CD4-positive, alpha-beta T cell (primary cell): ENCODE results near the gene LRIG3. TPM values are rescaled to one million over a fixed set of nuclear protein-coding genes. Genes with fewer than 3 reads are reported as not detected.

ENCODE experiments used
- ATAC-seq: fragments of 200-7000 bp; cut with Tn5 transposase; one replicate; pipeline ENCODE4 v1.10.0; 2022; ENCODE audit warnings: mild to moderate bottlenecking; ENCODE audit not compliant: poor library complexity
- CTCF ChIA-PET: fragments of 350-600 bp; sonication (Branson Sonifier 250); formaldehyde crosslinking; loops from one replicate; lab custom pipeline; 2021; ENCODE audit warnings: antibody characterized with exemption, inconsistent platforms; lab: Charles Lee
- POLR2A ChIA-PET: fragments of 350-600 bp; sonication (Branson Sonifier 250); formaldehyde crosslinking; loops from one replicate; lab custom pipeline; 2021; ENCODE audit warnings: antibody characterized with exemption, inconsistent platforms; lab: Charles Lee
- DNase-seq, 14 experiments: peaks; one replicate each; pipeline ENCODE4 v3.0.0-alpha.2; 2013 to 2020; ENCODE audit warnings: mixed read lengths in 2 of 14
- H3K27ac ChIP-seq, 2 donors: one replicate each; pipeline versions ENCODE4 v1.5.1 to v1.7.0; 2013; ENCODE audit warnings: low read length in 2 of 2, low read depth in 1 of 2, mild to moderate bottlenecking in 1 of 2
- H3K27me3 ChIP-seq, 2 experiments: 1 replicate in 1 of 2; 2 replicates in 1 of 2; pipeline versions ENCODE4 v1.6.1 to v1.7.0; 2013; ENCODE audit warnings: low read length in 2 of 2, control low read depth in 1 of 2, mild to moderate bottlenecking in 1 of 2, moderate library complexity in 1 of 2; ENCODE audit not compliant: insufficient read depth in 2 of 2, control insufficient read depth in 1 of 2
- H3K36me3 ChIP-seq: one replicate; pipeline ENCODE4 v1.6.1; 2013; ENCODE audit warnings: low read length, control low read depth; ENCODE audit not compliant: insufficient read depth
- H3K4me1 ChIP-seq: one replicate; pipeline ENCODE4 v1.6.1; 2013; ENCODE audit warnings: low read length, control low read depth; ENCODE audit not compliant: insufficient read depth
- H3K4me3 ChIP-seq: one replicate; pipeline ENCODE4 v1.5.1; 2013; ENCODE audit warnings: mild to moderate bottlenecking, low read length, moderate library complexity
- H3K9me3 ChIP-seq, 2 experiments: 1 replicate in 1 of 2; 2 replicates in 1 of 2; pipeline versions ENCODE4 v1.6.1 to v1.7.0; 2013; ENCODE audit warnings: low read length in 2 of 2, mild to moderate bottlenecking in 2 of 2, control low read depth in 1 of 2, moderate library complexity in 1 of 2; ENCODE audit not compliant: control insufficient read depth in 1 of 2, insufficient read depth in 1 of 2
- H3K27ac Mint-ChIP-seq: one replicate; pipeline ENCODE4 v1.8.0; 2020; ENCODE audit warnings: mixed read lengths
- H3K27me3 Mint-ChIP-seq: one replicate; pipeline ENCODE4 v1.8.0; 2021; ENCODE audit warnings: mixed read lengths
- H3K36me3 Mint-ChIP-seq: one replicate; pipeline ENCODE4 v1.8.0; 2021; ENCODE audit warnings: low read depth, mixed read lengths
- H3K4me1 Mint-ChIP-seq: one replicate; pipeline ENCODE4 v1.8.0; 2021; ENCODE audit warnings: low read depth, mixed read lengths
- H3K4me3 Mint-ChIP-seq: one replicate; pipeline ENCODE4 v1.8.0; 2020; ENCODE audit warnings: mild to moderate bottlenecking, mixed read lengths
- H3K9me3 Mint-ChIP-seq: one replicate; pipeline ENCODE4 v1.8.0; 2020; ENCODE audit warnings: mixed read lengths
- CTCF ChIP-seq: fragments of 200-600 bp; IDR thresholded peaks from one replicate; pipeline ENCODE4 v1.8.0; 2022; ENCODE audit warnings: antibody characterized with exemption, mild to moderate bottlenecking
- intact Hi-C, 2 experiments: fragments of 100-400 bp; cut with DNase I in 1 of 2; cut with micrococcal nuclease in 1 of 2; formaldehyde crosslinking; loops; one replicate each; pipeline versions ENCODE4 v1.15.1 to v1.9.0; 2023 to 2025; cut with DNase I, micrococcal nuclease
- total RNA-seq, 174 experiments: library from RNA in 2 of 174; stranded (reverse) in 2 of 174; gene quantifications; one replicate each; pipeline ENCODE4 v1.2.3 and lab custom pipeline; 2021 to 2026

LRIG3 gene
- total RNA-seq, 2 experiments from 2014 or later = not detected

GRCh38 chr12:58922849-58923248, 2.5 kb upstream of the LRIG3 start:
- CTCF ChIA-PET = no interaction called here
- H3K27me3 ChIP-seq = peaks cover 8 to 25% of the 10 kb centered on the region in 2 experiments
- no peaks in the 10 kb centered on the region for H3K9me3 Mint-ChIP-seq
- POLR2A ChIA-PET = no interaction called here
- H3K4me3 ChIP-seq = no peak overlapping the region
- ATAC-seq = no peak
- H3K9me3 ChIP-seq = peaks cover 0 to 6% of the 10 kb centered on the region in 2 experiments
- DNase-seq = no peak
- no peaks in the 10 kb centered on the region for H3K36me3 ChIP-seq
- no peaks in the 10 kb centered on the region for H3K36me3 Mint-ChIP-seq
- no peak overlapping the region for H3K27ac ChIP-seq
- TF ChIP-seq CTCF = no peak
- peaks cover 35% of the 10 kb centered on the region for H3K27me3 Mint-ChIP-seq
- H3K4me1 Mint-ChIP-seq = no peaks in the 10 kb centered on the region
- H3K4me1 ChIP-seq = peaks cover 4% of the 10 kb centered on the region
- no peak overlapping the region for H3K27ac Mint-ChIP-seq
- intact Hi-C loops = no loop called here
- no peak overlapping the region for H3K4me3 Mint-ChIP-seq

GRCh38 chr12:58920961-58921861, 907 bp upstream of the LRIG3 start:
- Mint-ChIP-seq H3K4me3 (no peak overlapping the region), H3K4me1 (no peaks in the 10 kb centered on the region), H3K9me3 (no peaks in the 10 kb centered on the region), H3K27me3 (peaks cover 45% of the 10 kb centered on the region), H3K27ac (no peak overlapping the region), H3K36me3 (no peaks in the 10 kb centered on the region)
- intact Hi-C loops = no loop called here
- ATAC-seq (no peak), DNase-seq (no peak)
- Histone ChIP-seq H3K9me3 (peaks cover 0 to 6% of the 10 kb centered on the region in 2 experiments), H3K27me3 (peaks cover 8 to 31% of the 10 kb centered on the region in 2 experiments), H3K4me3 (no peak overlapping the region), H3K27ac (no peak overlapping the region), H3K4me1 (peaks cover 4% of the 10 kb centered on the region), H3K36me3 (no peaks in the 10 kb centered on the region)
- ChIA-PET POLR2A (interaction anchor here (0.6 kb wide), 1 partner anchor 1650 kb away, joined by 3 read pairs; no protein-coding TSS in a partner anchor), CTCF (no interaction called here)
- TF ChIP-seq CTCF = no peak

GRCh38 chr12:58919231-58920101, 838 bp downstream of the LRIG3 start:
- intact Hi-C loops = no loop called here

More at GRCh38 chr12:58919231-58920101, 838 bp downstream of the LRIG3 start:
- H3K36me3 Mint-ChIP-seq = no peaks in the 10 kb centered on the region
- peaks cover 4% of the 10 kb centered on the region for H3K4me1 ChIP-seq
- ChIA-PET CTCF (no interaction called here), POLR2A (no interaction called here)
- no peak overlapping the region for H3K27ac Mint-ChIP-seq
- no peak for TF ChIP-seq CTCF
- no peaks in the 10 kb centered on the region for H3K36me3 ChIP-seq
- no peak overlapping the region for H3K4me3 ChIP-seq
- no peak overlapping the region for H3K4me3 Mint-ChIP-seq
- H3K9me3 ChIP-seq = peaks cover 0 to 6% of the 10 kb centered on the region in 2 experiments
- H3K27me3 ChIP-seq = peaks cover 8 to 31% of the 10 kb centered on the region in 2 experiments
- no peaks in the 10 kb centered on the region for H3K9me3 Mint-ChIP-seq
- no peaks in the 10 kb centered on the region for H3K4me1 Mint-ChIP-seq
- no peak for DNase-seq
- ATAC-seq = no peak
- H3K27ac ChIP-seq = no peak overlapping the region
- peaks cover 45% of the 10 kb centered on the region for H3K27me3 Mint-ChIP-seq
